Stimulated activated naive CD8-positive, alpha-beta T cell treated with anti-CD3 and anti-CD28 coated beads, Interleukin-15, Interleukin-2, amounts not matched to agents 100 U/mL and 50 U/mL, for 24 hours (primary cell): ENCODE measurements around the gene LTBR.
A peak's percentile ranks its signal among the peaks of the same experiment; 100 is the strongest.

Experiments
- ATAC-seq: fragments of 150-1000 bp; cut with Tn5 transposase; one replicate; pipeline ENCODE4 v1.10.0; 2021
- DNase-seq: peaks from one replicate; pipeline ENCODE4 v3.0.0; 2021

LTBR gene

DNA sequence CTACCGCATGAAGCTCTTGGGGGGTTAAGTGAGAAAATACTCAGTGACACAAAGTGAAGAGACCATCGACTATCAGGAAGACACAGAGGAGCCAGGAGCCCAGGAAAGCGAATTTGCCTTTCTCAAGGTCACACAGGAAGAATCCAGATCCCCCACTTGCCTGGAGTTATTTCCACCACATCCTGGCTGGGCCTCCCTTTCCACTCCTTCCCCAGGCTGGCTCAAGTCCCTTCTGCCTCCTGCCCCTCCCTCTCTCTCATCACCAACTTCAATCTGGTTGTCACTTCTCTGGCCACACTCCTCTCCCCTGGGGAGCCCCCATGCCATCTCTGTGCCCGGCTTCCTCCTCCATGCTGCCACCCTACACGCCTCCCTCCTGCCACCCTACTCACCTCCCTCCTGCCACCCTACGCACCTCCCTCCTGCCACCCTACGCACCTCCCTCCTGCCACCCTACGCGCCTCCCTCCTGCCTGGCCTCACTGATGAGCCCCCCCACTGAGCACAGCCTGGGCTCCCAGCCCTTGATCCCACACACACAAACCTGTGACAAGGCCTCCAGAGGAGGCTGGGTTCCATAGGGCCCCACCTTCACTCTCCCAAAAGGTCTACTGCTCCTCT is 14.9 kb upstream of the LTBR start:
- ATAC-seq (no peak), DNase-seq (no peak)

DNA sequence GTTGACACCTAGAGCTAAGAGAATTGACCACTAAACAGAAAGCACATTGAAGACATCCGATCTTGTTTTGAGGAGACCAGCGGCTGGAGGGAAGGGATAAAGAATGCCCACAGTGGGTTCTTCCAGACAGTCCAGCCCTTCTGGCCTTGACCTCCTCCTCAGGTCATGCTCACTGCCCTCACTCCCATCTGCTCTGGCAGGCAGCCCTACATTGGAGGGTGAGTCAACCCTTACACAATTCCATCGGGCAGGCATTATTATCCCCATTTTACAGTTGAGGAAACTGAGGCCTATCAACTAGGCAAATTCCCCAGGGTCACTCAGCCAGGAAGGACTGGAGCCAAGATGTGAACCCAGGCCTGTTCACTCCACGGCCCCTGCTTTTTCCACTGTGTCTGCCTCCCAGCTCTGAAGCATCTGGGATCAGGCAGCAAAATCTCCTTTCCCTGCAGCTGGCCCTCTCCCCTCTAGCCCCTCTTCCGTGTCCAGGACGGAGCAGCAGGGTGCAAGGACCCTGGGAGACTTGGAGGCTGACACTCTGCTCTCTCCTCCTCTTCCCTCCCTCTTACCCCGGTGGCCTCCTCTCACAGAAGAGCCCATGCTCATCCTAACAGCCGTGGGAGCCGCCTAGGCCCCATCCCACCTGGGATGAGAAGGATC is 13.9 kb upstream of the LTBR start:
- ATAC-seq (no peak), DNase-seq (no peak)

DNA sequence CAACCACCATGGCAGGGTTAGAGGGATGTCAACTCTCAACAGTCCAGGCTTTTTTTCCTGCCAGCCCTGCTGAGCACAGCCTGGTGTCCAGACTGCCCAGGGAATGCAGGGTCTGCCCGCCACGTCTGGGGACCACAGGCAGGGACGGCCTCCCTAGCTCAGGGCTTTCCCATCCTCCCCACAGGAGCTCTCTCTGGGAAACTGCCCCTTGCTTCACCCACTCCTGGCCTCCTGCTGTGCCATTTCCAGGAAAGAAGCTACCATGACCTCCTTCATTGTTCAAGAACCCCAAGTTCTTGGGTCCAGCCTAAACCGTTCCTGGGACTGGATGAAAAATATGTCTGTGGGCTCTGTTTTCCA is 13.4 kb upstream of the LTBR start:
- no peak for ATAC-seq

DNA sequence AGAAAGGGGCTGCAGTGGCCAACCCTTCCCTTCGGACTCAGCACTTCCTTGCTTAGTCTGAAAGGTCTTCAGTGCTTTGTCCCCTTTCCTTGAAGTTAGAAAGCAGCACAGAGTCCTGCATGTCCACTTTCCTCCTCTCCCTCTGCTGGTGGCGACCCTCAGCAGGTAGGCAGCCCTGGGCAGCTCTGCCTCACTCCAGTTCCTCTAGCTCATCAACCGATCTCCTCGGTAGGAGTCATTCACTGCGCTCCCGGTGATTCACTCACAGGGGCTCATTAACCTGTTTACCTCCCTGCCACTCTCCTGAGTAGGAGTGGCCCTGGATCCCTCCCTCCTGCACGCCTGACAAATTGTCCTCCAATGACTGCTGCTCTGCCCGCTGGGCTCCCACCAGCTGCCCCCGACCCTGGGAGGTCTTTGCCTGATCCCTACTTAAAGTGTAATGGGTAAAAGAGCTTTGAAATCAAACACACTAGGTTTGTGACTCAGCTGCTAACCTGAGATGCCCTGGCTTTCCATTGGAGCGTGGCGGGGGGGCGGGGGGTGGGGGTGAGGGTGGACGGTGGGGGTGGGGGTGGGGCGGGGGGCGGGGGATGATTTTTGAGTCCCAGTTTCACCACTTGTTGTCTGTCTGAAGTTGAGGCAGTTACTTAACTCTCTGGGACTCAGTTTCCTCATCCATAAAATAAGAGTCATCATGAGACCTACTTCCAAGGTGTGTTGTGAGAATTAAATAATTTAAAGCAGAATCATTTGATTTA is 12.8 kb upstream of the LTBR start:
- DNase-seq (no peak), ATAC-seq (no peak)

More for the DNA sequence above, 13.4 kb upstream of the LTBR start:
- no peak for DNase-seq

DNA sequence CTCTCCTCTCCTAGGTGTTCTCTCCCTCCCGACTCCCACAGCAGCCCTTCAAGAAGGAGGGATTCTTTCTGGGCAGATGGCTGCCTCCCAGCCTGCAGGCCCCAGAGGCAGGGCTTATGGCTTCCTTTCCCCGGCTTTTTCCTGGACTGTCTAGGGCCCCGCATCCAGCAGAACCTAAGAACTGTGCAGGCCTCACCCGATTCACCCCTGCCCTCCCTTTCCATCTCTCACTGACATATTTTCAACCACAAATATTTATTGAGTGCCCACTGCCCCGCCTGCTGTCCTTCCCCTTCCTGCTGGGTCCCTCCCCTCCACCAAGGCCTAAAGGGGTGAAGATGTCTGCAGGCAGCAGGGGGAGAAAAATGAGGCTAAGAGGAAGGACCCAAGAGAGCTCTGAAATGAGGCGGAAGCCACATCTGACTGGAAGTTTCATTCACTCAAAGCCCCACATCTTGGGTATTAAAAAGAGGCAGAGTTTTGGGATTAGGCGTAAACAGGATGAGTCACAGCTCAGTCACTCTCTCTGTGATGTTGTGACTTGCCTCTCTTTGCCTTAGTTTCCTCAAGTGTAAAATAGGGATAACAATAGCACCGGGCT is 11.5 kb upstream of the LTBR start:
- DNase-seq (no peak), ATAC-seq (no peak)

DNA sequence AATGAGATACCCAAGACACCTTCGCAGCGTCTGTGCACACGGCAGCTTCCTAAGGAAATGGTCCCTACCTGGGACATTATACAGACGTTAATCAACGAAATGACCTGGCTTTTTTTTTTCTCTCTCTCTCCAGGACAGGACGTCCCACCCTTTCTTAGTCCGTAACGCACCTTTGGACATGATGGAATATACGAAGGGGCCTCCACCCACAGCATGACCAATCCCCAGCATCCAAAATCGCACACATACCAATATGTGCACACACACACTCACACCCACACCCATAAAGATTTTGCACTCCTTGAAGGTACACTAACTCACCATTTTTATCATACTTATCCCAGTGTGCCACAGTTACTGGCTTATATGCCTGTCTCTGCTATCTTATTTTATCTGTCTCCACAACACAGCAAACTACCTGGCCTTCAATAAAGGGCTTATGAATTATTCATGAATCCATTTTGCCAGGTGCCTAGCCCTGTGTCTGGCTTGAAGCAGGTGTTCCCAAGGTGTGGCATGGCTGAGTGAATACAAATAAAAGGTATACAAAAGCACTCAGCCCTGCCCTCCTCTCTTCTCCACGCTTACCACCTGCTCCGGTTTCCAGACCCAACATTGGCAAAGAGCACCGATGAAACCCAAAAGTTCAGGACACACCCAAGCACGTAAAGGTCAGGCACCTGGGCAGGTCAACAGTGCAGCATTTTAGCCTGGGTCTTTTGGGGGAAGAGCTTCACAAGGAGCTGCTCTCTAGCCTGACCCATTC is 10.8 kb upstream of the LTBR start:
- DNase-seq (no peak), ATAC-seq (no peak)

DNA sequence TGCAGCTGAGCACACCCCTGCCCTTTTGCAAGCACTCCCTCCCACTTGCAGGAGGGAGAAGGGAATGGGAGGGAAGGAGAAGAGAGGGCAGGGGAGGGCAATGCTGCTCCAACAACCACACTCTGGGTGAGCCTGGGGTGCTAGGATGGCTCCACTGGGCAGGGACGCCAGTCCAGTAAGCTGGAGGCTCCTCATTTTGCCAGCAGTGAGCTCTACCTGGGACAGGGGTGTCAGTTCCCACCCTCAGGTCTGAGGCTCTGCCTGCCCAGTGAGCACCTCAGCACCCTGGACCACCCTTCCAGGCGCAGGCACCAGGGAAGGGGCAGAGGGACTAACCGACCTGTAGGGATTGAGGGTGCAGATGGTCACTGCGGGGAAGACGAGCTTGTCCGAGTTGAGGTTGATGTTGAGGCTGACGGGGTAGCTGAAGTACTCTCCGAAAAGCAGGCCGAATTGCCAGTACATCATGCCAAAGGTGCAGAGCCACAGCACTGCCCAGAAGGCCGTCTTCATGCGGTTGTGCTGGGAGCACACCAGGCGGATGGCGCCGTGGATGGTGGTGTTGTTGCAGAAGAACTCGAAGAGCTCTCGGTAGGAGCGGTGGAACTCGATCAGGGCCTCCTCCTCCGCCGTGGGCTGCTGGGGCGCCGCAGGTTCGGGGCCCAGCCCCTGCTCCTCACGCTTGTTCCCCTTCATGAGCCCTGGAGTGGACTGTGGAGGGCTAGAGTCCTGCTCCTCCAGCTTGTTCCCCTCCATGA is 9.8 kb upstream of the LTBR start:
- no peak for DNase-seq
- no peak for ATAC-seq

DNA sequence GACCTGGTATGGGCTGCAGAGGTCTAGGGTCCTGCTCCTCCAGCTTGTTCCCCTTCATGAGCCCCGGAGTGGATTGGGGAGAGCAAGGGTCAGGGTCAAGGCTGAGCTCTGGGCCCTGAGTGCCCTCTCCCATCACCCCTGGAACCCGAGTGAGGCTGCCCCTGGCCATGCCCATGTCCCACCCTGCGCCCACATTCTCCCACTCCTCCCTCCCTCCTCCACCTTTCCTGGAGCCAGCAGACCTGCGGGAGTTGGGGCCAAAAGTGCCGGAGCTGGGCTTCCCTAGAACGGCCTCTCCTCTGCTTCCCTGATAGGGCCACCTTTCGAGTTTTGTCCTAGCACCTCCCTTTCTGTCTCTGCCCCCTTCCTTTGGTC is 9.2 kb upstream of the LTBR start:
- no peak for ATAC-seq

DNA sequence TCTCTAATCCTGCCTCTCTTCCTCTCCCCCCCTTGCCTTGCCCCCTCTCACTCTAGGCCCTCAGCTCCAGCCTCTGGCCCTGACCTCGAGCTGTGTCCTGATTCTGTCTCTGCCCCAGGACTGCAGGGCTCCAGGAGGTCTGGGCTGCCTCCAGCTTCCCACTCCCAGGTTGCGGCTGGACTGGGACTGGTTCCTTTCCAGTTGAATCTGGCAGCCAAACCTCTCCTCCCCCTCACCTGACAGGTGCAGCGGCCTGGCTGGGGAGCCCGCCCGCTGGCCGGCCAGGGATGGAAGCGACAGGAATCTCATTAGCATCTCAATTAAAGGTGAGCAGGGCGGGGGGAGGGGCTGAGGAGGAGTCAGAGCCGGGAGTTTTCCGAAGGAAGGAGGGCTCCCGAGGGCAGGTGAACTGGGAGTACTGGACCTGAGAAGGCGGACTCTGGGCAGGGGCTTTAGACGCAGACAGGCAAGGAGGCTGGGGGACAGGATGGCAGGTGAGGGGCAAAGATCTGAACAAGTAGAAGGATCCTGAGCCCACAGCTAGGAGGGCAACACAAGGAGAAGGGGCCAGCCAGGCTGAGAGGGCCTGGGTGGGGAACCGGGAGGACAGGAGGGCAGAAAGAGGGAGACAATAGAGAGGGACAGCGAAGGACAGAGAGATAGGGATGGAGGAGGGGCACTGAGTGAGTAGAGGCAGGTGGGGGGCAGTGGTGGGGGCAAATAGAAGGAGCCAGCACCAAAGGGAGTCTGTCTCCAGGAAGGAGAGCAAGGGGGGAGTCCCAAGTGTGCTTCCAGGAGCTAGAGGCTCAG is 8.5 kb upstream of the LTBR start, which contains the start of gene SCNN1A:
Gene SCNN1A (minus strand): TSS at position 295 of the 810 bp plus-strand sequence. CDS start 780 bp downstream, outside the sequence.
- DNase-seq (no peak), ATAC-seq (no peak)

More for the DNA sequence above, 9.2 kb upstream of the LTBR start:
- no peak for DNase-seq

DNA sequence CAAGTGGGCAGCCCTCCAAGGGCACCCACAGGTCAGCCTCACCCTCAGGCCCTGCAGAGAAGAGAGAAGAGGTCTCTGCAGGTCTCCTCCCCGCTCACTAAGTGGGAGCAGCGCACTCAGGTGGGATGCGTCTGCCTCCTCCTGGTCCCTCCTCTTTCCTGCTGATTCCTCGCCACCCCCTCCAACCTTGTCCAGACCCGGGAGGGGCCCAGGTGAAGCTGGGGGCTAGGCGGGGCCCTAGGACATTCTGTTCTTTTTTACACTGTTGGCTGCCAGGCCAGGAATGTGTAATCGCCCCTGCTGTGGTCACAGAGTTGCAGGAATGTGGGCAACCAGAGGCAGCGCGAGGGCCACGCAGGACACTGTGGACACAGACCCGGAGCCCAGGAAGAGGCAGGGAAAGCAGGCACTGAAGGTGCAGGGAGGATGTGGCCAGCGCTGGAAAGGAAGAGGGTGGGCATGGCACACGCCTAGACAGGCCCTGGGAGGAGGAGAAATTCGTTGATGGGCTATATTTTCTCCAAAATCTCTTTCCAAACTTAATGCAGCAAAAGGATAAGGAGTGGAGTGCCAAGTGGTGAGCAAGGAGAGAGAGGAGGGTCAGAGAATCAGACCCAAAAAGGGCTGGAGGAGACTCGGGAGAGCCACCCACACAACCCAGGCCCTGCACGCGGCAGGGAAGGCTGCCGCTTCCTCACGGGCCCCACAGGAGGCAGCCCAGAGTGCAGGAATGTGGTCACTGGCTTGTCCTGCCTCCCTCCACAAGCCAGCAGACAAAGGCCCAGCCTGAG is 7.7 kb upstream of the LTBR start:
- ATAC-seq = peak; percentile 38
- DNase-seq = no peak

DNA sequence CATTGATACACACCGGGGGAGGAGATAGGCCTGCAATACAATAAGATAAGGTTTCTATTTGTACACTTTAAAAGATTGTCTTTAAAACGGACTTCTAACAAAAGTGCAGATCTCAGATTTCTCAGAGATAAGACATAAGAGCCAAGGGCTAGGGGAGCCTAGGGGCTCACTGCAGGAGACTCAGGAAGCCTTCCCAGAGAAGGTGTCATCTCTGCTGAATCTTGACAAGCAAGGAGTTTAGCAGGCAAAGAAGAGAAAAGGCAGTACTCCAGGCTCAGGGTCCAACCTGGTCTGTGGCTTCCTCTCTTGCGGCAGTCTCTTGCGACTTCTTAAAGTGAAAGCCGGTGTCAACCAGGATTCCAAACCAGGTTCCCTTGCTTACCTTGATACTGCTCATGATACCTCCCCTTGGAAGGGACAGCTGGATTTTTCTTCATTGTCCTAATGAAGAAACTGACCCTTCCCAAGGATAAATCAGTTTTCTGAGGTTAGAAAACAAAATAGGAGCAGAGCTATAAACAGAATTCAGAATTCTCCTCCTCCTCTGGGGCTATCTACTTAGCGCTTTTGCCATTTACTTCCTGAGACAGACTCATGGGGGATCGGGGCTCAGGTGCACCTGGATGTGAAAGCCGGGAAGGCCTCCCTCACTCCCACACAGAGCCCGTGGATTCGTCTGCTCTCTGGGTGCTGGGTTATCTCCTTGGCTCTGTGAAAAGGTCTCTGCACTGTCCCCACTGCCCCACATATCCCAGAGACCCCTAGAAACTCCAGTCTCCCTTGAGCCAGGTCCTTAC is 6.9 kb upstream of the LTBR start:
- DNase-seq (no peak), ATAC-seq (no peak)

DNA sequence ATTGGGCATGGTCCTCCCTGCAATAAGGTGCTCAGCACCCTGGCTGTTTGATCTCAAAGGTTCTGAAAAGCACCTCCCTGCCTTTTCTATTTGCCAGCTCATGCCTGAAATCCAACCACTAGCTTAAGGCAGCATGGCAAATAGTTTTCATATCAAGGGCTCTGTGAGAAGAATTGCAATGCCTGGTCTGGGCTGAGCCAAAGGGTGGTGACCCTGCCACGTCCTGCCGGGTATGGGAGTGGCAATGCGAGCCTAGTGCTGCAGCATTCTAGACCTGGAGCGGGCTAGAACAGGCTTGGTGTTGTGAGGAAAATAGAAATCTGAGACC is 6.3 kb upstream of the LTBR start:
- ATAC-seq (no peak), DNase-seq (no peak)

DNA sequence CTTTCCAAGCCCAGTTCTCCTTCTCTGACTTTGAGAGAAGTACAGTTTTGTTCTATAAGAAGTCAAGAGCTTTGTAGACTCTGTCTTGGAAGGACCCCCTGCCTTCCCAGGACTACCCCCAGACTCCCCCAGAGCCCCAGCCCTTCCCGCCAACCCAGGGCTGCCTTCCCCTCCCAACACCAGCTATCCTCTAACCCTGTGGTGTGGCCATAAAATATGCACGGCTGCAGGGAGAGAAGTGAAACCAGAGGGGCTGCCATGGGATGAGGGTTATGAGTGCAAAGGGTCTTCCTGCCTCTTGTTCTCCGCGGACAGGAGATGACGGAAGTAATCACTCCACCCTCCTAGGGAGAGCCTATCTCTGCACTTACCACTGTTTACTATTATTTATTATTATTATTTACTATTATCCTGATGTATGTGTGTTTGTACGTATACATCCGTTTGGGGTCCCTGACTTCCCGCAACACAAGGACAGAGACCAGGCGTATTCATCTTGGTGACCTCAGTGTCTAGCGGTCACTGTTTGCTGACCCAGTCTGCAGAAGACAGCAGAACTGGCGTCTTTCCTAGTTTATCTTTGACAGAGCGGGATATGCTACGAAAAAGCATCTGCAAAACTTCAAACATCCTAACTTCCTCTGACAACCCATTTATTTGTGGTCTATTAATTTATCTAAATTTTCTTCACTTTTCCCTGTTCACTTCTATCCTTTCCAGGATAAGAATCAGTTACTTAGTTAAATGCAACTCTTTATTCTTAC is 5.1 kb upstream of the LTBR start:
- ATAC-seq = no peak

DNA sequence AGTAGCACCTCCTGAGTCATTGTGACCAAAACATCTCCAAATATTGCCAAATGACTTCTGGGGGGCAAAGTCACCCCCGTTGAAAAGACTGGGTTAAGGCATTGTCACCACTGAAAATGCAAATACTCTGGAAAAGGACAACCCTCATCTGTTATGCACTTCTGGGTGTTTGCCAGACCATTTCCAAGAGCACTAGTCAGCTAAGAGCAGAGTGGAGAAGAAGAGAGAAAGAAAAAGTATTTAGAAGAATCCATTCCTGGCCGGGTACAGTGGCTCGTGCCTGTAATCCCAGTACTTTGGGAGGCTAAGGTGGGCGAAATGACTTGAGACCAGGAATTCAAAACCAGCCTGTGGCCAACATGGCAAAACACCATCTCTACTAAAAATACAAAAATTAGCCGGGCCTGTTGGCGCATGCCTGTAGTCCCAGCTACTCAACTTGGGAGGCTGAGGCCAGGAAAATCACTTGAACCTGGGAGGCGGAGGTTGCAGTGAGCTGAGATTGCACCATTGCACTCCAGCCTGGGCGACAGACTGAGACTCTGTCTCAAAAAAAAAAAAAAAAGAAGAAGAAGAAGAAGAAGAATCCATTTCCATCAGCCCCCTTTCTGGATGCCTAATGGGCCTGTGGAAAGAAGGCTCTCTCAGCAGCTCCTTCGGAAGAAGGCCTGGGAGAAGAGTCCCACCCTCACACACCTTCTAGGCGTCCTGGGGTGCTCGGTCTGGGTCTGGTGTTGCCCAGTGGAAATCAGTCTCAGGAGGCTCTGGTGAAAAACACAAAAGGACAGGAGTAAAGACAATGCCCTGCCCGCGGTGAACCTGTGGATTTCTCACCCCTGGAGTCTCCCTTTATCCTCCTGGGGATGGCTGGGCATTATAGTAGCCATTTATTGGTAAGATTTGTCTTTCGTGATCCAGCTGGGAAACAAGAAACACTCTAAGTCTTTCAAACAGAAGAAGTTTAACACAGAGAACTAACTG is 3.5 kb upstream of the LTBR start:
- DNase-seq (no peak), ATAC-seq (no peak)

More for the DNA sequence above, 5.1 kb upstream of the LTBR start:
- no peak for DNase-seq

DNA sequence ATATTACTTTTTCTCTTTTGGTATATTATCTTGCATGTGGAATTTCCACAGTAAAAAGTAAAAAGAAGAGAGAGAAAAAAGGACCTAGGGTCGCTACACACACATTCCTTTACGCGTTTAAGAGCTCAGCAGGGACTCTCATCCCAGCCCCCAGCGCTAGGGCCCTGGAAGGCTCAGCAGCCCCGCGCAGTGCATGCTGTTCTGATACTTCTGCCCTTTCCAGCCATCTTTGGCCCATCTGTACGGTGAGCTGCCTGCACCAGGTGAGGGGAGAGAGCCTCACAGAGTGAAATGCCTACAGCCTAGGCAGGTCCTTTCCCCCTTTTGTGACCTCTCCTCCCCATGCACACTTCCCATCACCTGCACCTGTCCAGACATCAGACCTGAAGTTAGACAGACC is 1.6 kb upstream of the LTBR start:
- no peak for ATAC-seq
- DNase-seq = no peak

DNA sequence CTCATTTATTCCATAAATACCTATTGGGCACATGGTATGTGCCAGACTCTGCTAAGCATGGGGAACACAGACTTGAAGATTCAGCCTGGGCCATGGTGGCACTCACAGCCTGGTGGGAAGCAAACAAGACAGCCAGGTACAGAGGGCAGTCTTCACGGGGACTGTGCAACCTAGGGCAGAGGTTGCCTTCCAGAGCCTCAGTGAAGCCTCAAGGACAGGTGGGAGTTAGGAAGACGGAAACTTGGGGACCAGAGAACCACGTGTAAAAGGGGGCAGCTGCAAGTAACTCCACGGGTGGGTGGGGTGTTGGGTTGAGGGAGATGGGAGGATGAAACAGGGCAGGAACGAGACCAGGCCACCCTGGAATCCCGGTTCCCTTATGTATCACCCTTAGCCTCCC is 980 bp upstream of the LTBR start:
- DNase-seq = no peak
- ATAC-seq = no peak
